Liver (tissue), 9 donors: Measurements from ENCODE around the gene CAMK1D. TPM values are rescaled to one million over a fixed set of nuclear protein-coding genes. Genes with fewer than 3 reads are reported as not detected.

ENCODE experiments used
- DNase-seq: peaks from one replicate; pipeline ENCODE4 v3.0.0-alpha.2; 2017; ENCODE audit warnings: low spot score
- H3K27ac ChIP-seq, 2 donors: one replicate each; pipeline ENCODE4 v1.7.0; 2013; ENCODE audit warnings: inconsistent platforms in 2 of 2, low read length in 2 of 2, control low read depth in 1 of 2, low read depth in 1 of 2, mild to moderate bottlenecking in 1 of 2
- H3K27me3 ChIP-seq, 4 donors: one replicate each; pipeline versions ENCODE4 v1.6.1 to v1.7.0; 2013; ENCODE audit warnings: low read length in 3 of 4, inconsistent platforms in 1 of 4, mild to moderate bottlenecking in 1 of 4, moderate library complexity in 1 of 4; ENCODE audit not compliant: control insufficient read depth in 4 of 4, insufficient read depth in 4 of 4
- H3K36me3 ChIP-seq, 4 donors: one replicate each; pipeline versions ENCODE4 v1.6.1 to v1.7.0; 2013; ENCODE audit warnings: low read length in 3 of 4, mild to moderate bottlenecking in 3 of 4, low read depth in 1 of 4, moderate library complexity in 1 of 4; ENCODE audit not compliant: control insufficient read depth in 4 of 4, insufficient read depth in 3 of 4
- H3K4me1 ChIP-seq, 4 donors: one replicate each; pipeline versions ENCODE4 v1.6.1 to v1.7.0; 2013; ENCODE audit warnings: low read length in 3 of 4, mild to moderate bottlenecking in 3 of 4, moderate library complexity in 1 of 4; ENCODE audit not compliant: control insufficient read depth in 4 of 4, insufficient read depth in 4 of 4
- H3K4me3 ChIP-seq, 3 donors: one replicate each; pipeline versions ENCODE4 v1.6.1 to v1.7.0; 2013; ENCODE audit warnings: low read length in 3 of 3, control low read depth in 1 of 3, low read depth in 1 of 3, mild to moderate bottlenecking in 1 of 3
- H3K9ac ChIP-seq, 2 donors: one replicate each; pipeline ENCODE4 v1.7.0; 2013; ENCODE audit warnings: low read length in 2 of 2, mild to moderate bottlenecking in 2 of 2, moderate library complexity in 2 of 2, control low read depth in 1 of 2, low read depth in 1 of 2
- H3K9me3 ChIP-seq, 4 donors: one replicate each; pipeline versions ENCODE4 v1.6.1 to v1.7.0; 2013; ENCODE audit warnings: low read length in 3 of 4; ENCODE audit not compliant: control insufficient read depth in 4 of 4
- EGR1 ChIP-seq, 2 donors: IDR thresholded peaks; 2 replicates each; pipeline ENCODE4 v1.6.1; 2016 to 2018; ENCODE audit warnings: antibody characterized with exemption in 2 of 2, low read depth in 2 of 2
- FOXA1 ChIP-seq: IDR thresholded peaks from 2 replicates; pipeline ENCODE4 v1.6.1; 2016; ENCODE audit warnings: antibody characterized with exemption
- GABPA ChIP-seq, 2 donors: IDR thresholded peaks in 1 of 2; conservative IDR thresholded peaks in 1 of 2; 2 replicates each; pipeline ENCODE4 v1.6.1; 2016; ENCODE audit warnings: antibody characterized with exemption in 2 of 2, mild to moderate bottlenecking in 1 of 2, moderate library complexity in 1 of 2
- HNF4A ChIP-seq, 2 donors: conservative IDR thresholded peaks; 2 replicates each; pipeline ENCODE4 v1.6.1; 2016; ENCODE audit warnings: antibody characterized with exemption in 2 of 2, mild to moderate bottlenecking in 2 of 2
- HNF4G ChIP-seq: IDR thresholded peaks from 2 replicates; pipeline ENCODE4 v1.6.1; 2016; ENCODE audit warnings: antibody characterized with exemption
- JUND ChIP-seq, 2 donors: IDR thresholded peaks; 2 replicates each; pipeline ENCODE4 v1.6.1; 2016; ENCODE audit warnings: antibody characterized with exemption in 2 of 2
- NR2F2 ChIP-seq: IDR thresholded peaks from 2 replicates; pipeline ENCODE4 v1.6.1; 2016; ENCODE audit warnings: antibody characterized with exemption
- RAD21 ChIP-seq, 2 donors: IDR thresholded peaks; 2 replicates each; pipeline ENCODE4 v1.6.1; 2016; ENCODE audit warnings: antibody characterized with exemption in 2 of 2, mild to moderate bottlenecking in 2 of 2
- REST ChIP-seq: IDR thresholded peaks from 2 replicates; pipeline ENCODE4 v1.6.1; 2016; ENCODE audit warnings: antibody characterized with exemption, mild to moderate bottlenecking
- RXRA ChIP-seq, 2 donors: IDR thresholded peaks; 2 replicates each; pipeline ENCODE4 v1.6.1; 2017 to 2018; ENCODE audit warnings: antibody characterized with exemption in 2 of 2, mild to moderate bottlenecking in 1 of 2
- SP1 ChIP-seq: IDR thresholded peaks from 2 replicates; pipeline ENCODE4 v1.6.1; 2018; ENCODE audit warnings: antibody characterized with exemption, mild to moderate bottlenecking
- TAF1 ChIP-seq: conservative IDR thresholded peaks from 2 replicates; pipeline ENCODE4 v1.6.1; 2016; ENCODE audit warnings: antibody characterized with exemption, mild to moderate bottlenecking
- YY1 ChIP-seq: IDR thresholded peaks from 2 replicates; pipeline ENCODE4 v1.6.1; 2016; ENCODE audit warnings: antibody characterized with exemption, mild to moderate bottlenecking
- ZBTB33 ChIP-seq: IDR thresholded peaks from 2 replicates; pipeline ENCODE4 v1.6.1; 2016; ENCODE audit warnings: antibody characterized with exemption
- WGBS: extraction: QIAGEN DNeasy Blood & Tissue Kit; methylation state at CpG from one replicate; pipeline ENCODE4 v1.1.7; 2013; 5-methylcytosine and 5-hydroxymethylcytosine counted together
- polyA plus RNA-seq, 2 donors: library from polyadenylated mRNA; stranded (reverse) in 1 of 2; unstranded in 1 of 2; fragments of 200-250 nt in 1 of 2; fragments of >200 nt in 1 of 2; fragmentation: Nextera tagmentation in 1 of 2; extraction: Ambion mirVana in 1 of 2; gene quantifications; one replicate each; pipeline versions ENCODE4 v1.2.1 to v1.2.3, GENCODE V29; 2013 to 2015
- total RNA-seq, 2 donors: library from RNA; depleted of rRNA; stranded (reverse); fragments of >200 nt; gene quantifications; one replicate each; pipeline ENCODE4 v1.2.3, GENCODE V29; 2014
- TF ChIP-seq, protein P1 (sequence below): IDR thresholded peaks from 2 replicates; pipeline ENCODE4 v1.6.1; 2016; ENCODE audit warnings: antibody characterized with exemption
- donor health status: healthy.
- donor health status: healthy.
- donor health status: healthy.
- donor health status: healthy.
- donor health status: healthy.

CAMK1D gene
- total and polyA plus RNA-seq, 4 donors: 2.7 to 10.1 (median 4.2) TPM

- H3K27me3 ChIP-seq: no peaks in the 10 kb centered on the region
- no peak overlapping the region for H3K4me3 ChIP-seq
- no peaks in the 10 kb centered on the region for H3K9me3 ChIP-seq
- no peak for TF ChIP-seq REST
- no peak for DNase-seq
- H3K4me1 ChIP-seq: peaks cover 2 to 41% (median 23%) of the 10 kb centered on the region in 4 donors
- H3K36me3 ChIP-seq: no peaks in the 10 kb centered on the region
- H3K9ac ChIP-seq: no peak overlapping the region
- no peak overlapping the region for H3K27ac ChIP-seq
- 85% methylated on average over 8 of the region's 8 CpGs for WGBS
These were observed 239.9 kb downstream of the CAMK1D start for GRCh38 chr10:12589291-12589690.

DNA sequence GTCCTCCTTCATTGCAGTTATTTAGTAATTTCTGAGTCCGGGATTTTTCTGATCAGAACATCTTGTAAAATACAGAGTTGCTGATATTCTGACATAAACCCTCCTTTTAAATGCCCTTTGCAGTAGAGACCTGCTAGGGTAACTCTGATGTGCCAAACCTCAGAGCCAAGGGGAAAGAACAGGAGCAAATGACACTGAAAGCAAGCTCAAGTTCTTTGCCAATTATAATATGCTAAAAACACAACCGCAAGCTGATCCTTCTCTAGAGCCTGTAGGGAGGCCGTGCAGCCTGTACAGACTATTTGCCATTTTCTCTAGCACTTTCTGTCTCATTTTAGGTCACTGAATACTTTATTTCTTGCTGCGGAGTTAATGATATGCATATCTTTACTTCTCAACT lies 240.4 kb downstream of the CAMK1D start:
- H3K27me3 ChIP-seq: no peaks in the 10 kb centered on the region
- H3K9ac ChIP-seq: no peak overlapping the region
- H3K9me3 ChIP-seq: no peaks in the 10 kb centered on the region
- no peak overlapping the region for H3K27ac ChIP-seq
- H3K36me3 ChIP-seq: no peaks in the 10 kb centered on the region
- TF ChIP-seq GABPA (IDR thresholded peaks at IDR 0.05 in 1 of 2, conservative IDR thresholded peaks at IDR 0.05 in 1 of 2) (no peak), NR2F2 (no peak), EGR1 (IDR thresholded peaks at IDR 0.05; ENCODE audit: low read depth in 2 of 2) (no peak), RXRA (IDR thresholded peaks at IDR 0.05) (no peak)
- peaks cover 2 to 41% (median 23%) of the 10 kb centered on the region in 4 donors for H3K4me1 ChIP-seq
- DNase-seq: no peak
- no peak overlapping the region for H3K4me3 ChIP-seq
- WGBS: 60% methylated on average over 4 of the region's 4 CpGs

DNA sequence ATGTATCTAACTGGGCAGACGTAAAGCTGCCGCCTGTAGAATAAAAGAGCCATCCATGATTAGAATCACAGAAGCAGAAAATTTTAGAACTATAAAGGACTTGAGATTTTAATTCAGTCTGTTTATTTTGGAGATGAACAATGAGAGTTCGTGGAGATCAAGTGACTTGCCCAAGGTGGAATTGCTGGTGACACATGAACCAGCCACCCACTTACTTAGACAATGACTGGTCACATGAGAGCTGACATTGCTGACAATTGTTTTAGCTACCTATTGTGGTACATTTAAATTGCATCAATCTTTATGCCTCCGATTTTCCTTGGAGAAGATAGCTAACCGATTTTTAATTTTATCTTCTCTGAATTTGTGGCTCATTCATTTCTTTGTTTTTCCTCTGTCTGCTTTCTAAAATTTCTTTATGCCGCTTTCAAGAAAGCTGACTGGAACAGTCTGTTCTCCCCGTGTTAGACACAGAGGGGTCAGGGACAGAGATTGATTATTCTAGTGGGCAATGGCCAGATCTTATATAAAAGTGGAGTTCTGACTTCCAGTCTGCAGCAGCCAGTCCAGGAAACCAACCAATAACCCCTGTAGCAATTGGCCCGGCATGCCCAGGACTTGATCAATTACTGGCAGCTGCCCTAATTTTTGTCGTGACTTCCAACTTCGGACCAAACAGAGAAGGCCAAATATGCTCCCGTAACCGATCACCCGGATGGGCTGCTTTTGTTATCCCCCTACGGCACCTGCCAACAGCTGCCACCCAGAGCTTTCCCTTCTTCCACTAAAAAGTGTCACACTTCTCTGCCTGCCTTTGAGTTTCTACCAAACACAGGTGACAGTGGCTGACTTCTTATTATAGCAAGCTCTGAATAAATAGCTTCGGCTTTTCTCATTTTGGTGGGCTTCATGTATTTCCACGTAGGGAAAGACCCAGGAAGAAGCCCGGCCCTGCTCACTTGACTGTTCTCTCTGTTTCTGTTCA lies 241.6 kb downstream of the CAMK1D start:
- Histone ChIP-seq H3K9me3 (no peaks in the 10 kb centered on the region), H3K36me3 (no peaks in the 10 kb centered on the region), H3K9ac (peak overlapping the region in 1 of 2 donors; percentile 43), H3K27me3 (no peaks in the 10 kb centered on the region), H3K4me3 (no peak overlapping the region), H3K27ac (peak overlapping the region; percentile 63 to 65), H3K4me1 (peaks cover 2 to 41% (median 23%) of the 10 kb centered on the region in 4 donors)
- 49% methylated on average over 17 of the region's 17 CpGs for WGBS
- no peak for DNase-seq
- TF ChIP-seq SP1: peak; percentile 59
- TF ChIP-seq JUND (IDR thresholded peaks at IDR 0.05): no peak
- peak; percentile 46 for TF ChIP-seq YY1
- TF ChIP-seq GABPA (IDR thresholded peaks at IDR 0.05 in 1 of 2, conservative IDR thresholded peaks at IDR 0.05 in 1 of 2): no peak
- no peak for TF ChIP-seq TAF1
- TF ChIP-seq, protein P1, sequence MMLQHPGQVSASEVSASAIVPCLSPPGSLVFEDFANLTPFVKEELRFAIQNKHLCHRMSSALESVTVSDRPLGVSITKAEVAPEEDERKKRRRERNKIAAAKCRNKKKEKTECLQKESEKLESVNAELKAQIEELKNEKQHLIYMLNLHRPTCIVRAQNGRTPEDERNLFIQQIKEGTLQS: no peak
- no peak for TF ChIP-seq HNF4G
- no peak for TF ChIP-seq FOXA1
- no peak for TF ChIP-seq EGR1 (IDR thresholded peaks at IDR 0.05; ENCODE audit: low read depth in 2 of 2)
- TF ChIP-seq RXRA (IDR thresholded peaks at IDR 0.05): peak; percentile 72 to 73
- peak; percentile 42 to 43 for TF ChIP-seq HNF4A (conservative IDR thresholded peaks at IDR 0.05)
- TF ChIP-seq ZBTB33: no peak
- peak; percentile 16 to 19 for TF ChIP-seq RAD21 (IDR thresholded peaks at IDR 0.05)
- TF ChIP-seq REST: peak; percentile 3
